Breast epithelium (tissue), 3 donors: ENCODE measurements around the gene NYAP2.

Source experiments
- POLR2A ChIP-seq: fragments of 450-650 bp; IDR thresholded peaks from one replicate; pipeline ENCODE4 v1.6.1; 2016; ENCODE audit warnings: antibody characterized with exemption, mild to moderate bottlenecking, moderate library complexity
- POLR2AphosphoS5 ChIP-seq, 3 donors: sonication (generic); formaldehyde crosslinking; IDR thresholded peaks; one replicate each; pipeline ENCODE4 v1.6.1; 2017; ENCODE audit warnings: antibody characterized with exemption in 3 of 3
- TF ChIP-seq, protein P1 (sequence below), 3 donors: fragments of 450-650 bp; IDR thresholded peaks; one replicate each; pipeline ENCODE4 v1.5.1; 2016 to 2017; ENCODE audit warnings: antibody characterized with exemption in 3 of 3, mild to moderate bottlenecking in 3 of 3, moderate library complexity in 3 of 3

DNA sequence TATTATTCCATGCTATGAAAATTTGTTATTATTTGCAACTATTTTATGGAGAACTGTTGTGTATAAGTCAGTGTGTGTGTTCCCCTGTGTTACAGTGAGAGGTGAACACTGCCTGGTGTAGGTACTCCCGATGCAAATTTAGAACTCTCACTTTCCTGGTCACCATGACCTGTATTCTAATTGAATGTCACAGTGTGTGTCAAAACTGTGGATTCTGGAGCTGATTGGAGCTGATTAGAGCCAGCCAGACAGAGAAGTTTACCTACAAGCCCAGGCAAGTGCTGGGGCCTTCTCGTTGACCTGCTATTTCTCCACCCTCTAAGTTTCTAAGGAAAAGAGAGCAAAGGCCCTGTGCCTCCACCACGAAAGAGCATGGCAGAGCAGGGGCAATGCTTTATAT lies 216.0 kb downstream of the NYAP2 start:
- no peak for TF ChIP-seq POLR2AphosphoS5 (IDR thresholded peaks at IDR 0.05)
- TF ChIP-seq, protein P1, sequence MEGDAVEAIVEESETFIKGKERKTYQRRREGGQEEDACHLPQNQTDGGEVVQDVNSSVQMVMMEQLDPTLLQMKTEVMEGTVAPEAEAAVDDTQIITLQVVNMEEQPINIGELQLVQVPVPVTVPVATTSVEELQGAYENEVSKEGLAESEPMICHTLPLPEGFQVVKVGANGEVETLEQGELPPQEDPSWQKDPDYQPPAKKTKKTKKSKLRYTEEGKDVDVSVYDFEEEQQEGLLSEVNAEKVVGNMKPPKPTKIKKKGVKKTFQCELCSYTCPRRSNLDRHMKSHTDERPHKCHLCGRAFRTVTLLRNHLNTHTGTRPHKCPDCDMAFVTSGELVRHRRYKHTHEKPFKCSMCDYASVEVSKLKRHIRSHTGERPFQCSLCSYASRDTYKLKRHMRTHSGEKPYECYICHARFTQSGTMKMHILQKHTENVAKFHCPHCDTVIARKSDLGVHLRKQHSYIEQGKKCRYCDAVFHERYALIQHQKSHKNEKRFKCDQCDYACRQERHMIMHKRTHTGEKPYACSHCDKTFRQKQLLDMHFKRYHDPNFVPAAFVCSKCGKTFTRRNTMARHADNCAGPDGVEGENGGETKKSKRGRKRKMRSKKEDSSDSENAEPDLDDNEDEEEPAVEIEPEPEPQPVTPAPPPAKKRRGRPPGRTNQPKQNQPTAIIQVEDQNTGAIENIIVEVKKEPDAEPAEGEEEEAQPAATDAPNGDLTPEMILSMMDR (IDR thresholded peaks at IDR 0.05) = no peak
- no peak for TF ChIP-seq POLR2A
